WTC11 (cell line): ENCODE measurements around the gene DMRTB1. TPM values are rescaled to one million over a fixed set of nuclear protein-coding genes. Genes with fewer than 3 reads are reported as not detected.

Experiments used
- ATAC-seq: fragments of 200-7000 bp; cut with Tn5 transposase; 2 replicates; pipeline ENCODE4 v1.10.0; 2021; ENCODE audit warnings: mild to moderate bottlenecking, moderate library complexity
- CTCF ChIA-PET: fragments of 300-600 bp; sonication (Branson Sonifier 250); formaldehyde crosslinking; loops from one replicate; lab custom pipeline; 2021; ENCODE audit warnings: antibody characterized with exemption; lab: Charles Lee
- POLR2A ChIA-PET: fragments of 350-600 bp; sonication (Branson Sonifier 250); formaldehyde crosslinking; loops from one replicate; lab custom pipeline; 2021; ENCODE audit warnings: antibody characterized with exemption; lab: Charles Lee
- DNase-seq: peaks from one replicate; pipeline ENCODE4 v3.0.0; 2021; ENCODE audit warnings: low spot score
- H3K27ac Mint-ChIP-seq: 2 replicates; pipeline ENCODE4 v1.8.0; 2021; ENCODE audit warnings: mixed read lengths
- H3K27me3 Mint-ChIP-seq: 2 replicates; pipeline ENCODE4 v1.8.0; 2021; ENCODE audit warnings: low read depth, mild to moderate bottlenecking, moderate library complexity, mixed read lengths
- H3K36me3 Mint-ChIP-seq: 2 replicates; pipeline ENCODE4 v1.8.0; 2021; ENCODE audit warnings: mixed read lengths
- H3K4me1 Mint-ChIP-seq: 2 replicates; pipeline ENCODE4 v1.8.0; 2022; ENCODE audit warnings: mixed read lengths
- H3K4me3 Mint-ChIP-seq: 2 replicates; pipeline ENCODE4 v1.8.0; 2021; ENCODE audit warnings: mild to moderate bottlenecking, moderate library complexity, mixed read lengths
- H3K9me3 Mint-ChIP-seq: 2 replicates; pipeline ENCODE4 v1.8.0; 2021; ENCODE audit warnings: mixed read lengths
- FOXK1 ChIP-seq: sonication (generic); formaldehyde crosslinking; IDR thresholded peaks from 2 replicates; pipeline ENCODE4 v1.8.0; 2022; ENCODE audit warnings: mild to moderate bottlenecking, moderate library complexity, missing genetic modification reagents
- MYBL2 ChIP-seq: sonication (generic); formaldehyde crosslinking; IDR thresholded peaks from 2 replicates; pipeline ENCODE4 v1.8.1; 2023; ENCODE audit warnings: mild to moderate bottlenecking, moderate library complexity, missing genetic modification reagents
- NFYB ChIP-seq: sonication (generic); formaldehyde crosslinking; conservative IDR thresholded peaks from 2 replicates; pipeline ENCODE4 v1.8.0; 2022; ENCODE audit warnings: low read depth, missing genetic modification reagents
- NR3C1 ChIP-seq: sonication (generic); formaldehyde crosslinking; conservative IDR thresholded peaks from 2 replicates; pipeline ENCODE4 v1.8.1; 2023; ENCODE audit warnings: low read depth, mild to moderate bottlenecking, missing genetic modification reagents
- OVOL2 ChIP-seq: fragments of 250-450 bp; sonication (Bioruptor Pico); IDR thresholded peaks from 2 replicates; pipeline ENCODE4 v1.9.0; 2021; ENCODE audit warnings: mild to moderate bottlenecking, borderline replicate concordance
- RELA ChIP-seq: sonication (generic); formaldehyde crosslinking; IDR thresholded peaks from 2 replicates; pipeline ENCODE4 v1.8.1; 2022; ENCODE audit warnings: missing genetic modification reagents, mild to moderate bottlenecking, borderline replicate concordance
- SP1 ChIP-seq: sonication (generic); formaldehyde crosslinking; conservative IDR thresholded peaks from 2 replicates; pipeline ENCODE4 v1.8.1; 2022; ENCODE audit warnings: missing genetic modification reagents
- TEAD1 ChIP-seq: sonication (generic); formaldehyde crosslinking; IDR thresholded peaks from 2 replicates; pipeline ENCODE4 v1.8.0; 2022; ENCODE audit warnings: mild to moderate bottlenecking, missing genetic modification reagents
- TEAD4 ChIP-seq: sonication (generic); formaldehyde crosslinking; IDR thresholded peaks from 2 replicates; pipeline ENCODE4 v1.8.0; 2022; ENCODE audit warnings: mild to moderate bottlenecking, missing genetic modification reagents
- ZNF232 ChIP-seq: sonication (generic); formaldehyde crosslinking; IDR thresholded peaks from 2 replicates; pipeline ENCODE4 v1.8.0; 2022; ENCODE audit warnings: mild to moderate bottlenecking, missing genetic modification reagents
- ZNF317 ChIP-seq: sonication (generic); formaldehyde crosslinking; IDR thresholded peaks from 2 replicates; pipeline ENCODE4 v1.8.1; 2023; ENCODE audit warnings: low read depth, mild to moderate bottlenecking, moderate library complexity, missing genetic modification reagents, borderline replicate concordance
- ZNF423 ChIP-seq: fragments of 250-450 bp; sonication (Bioruptor Pico); IDR thresholded peaks from 2 replicates; pipeline ENCODE4 v2.1.2; 2022; ENCODE audit warnings: mild to moderate bottlenecking, moderate library complexity
- total RNA-seq: library from RNA; stranded (reverse); gene quantifications from 3 replicates; pipeline ENCODE4 v1.2.3, GENCODE V29; 2021
- TF ChIP-seq, protein P1 (sequence below): sonication (generic); formaldehyde crosslinking; IDR thresholded peaks from 2 replicates; pipeline ENCODE4 v1.8.0; 2022; ENCODE audit warnings: mild to moderate bottlenecking, missing genetic modification reagents
- TF ChIP-seq, protein P2 (sequence below): fragments of 200-600 bp; IDR thresholded peaks from 2 replicates; pipeline ENCODE4 v1.8.0; 2022; ENCODE audit warnings: antibody characterized with exemption
- TF ChIP-seq, protein P3 (sequence below): sonication (generic); formaldehyde crosslinking; IDR thresholded peaks from 2 replicates; pipeline ENCODE4 v1.8.1; 2023; ENCODE audit warnings: mild to moderate bottlenecking, missing genetic modification reagents, moderate library complexity
- TF ChIP-seq, protein P4 (sequence below): sonication (generic); formaldehyde crosslinking; conservative IDR thresholded peaks from 2 replicates; pipeline ENCODE4 v1.8.1; 2022; ENCODE audit warnings: mild to moderate bottlenecking, missing genetic modification reagents
- TF ChIP-seq, protein P5 (sequence below): fragments of 250-450 bp; sonication (Bioruptor Pico); IDR thresholded peaks from 2 replicates; pipeline ENCODE4 v1.9.0; 2021; ENCODE audit warnings: mild to moderate bottlenecking, borderline replicate concordance

Gene DMRTB1
- total RNA-seq, 1 experiment from 2014 or later: 0.17 TPM

DNA sequence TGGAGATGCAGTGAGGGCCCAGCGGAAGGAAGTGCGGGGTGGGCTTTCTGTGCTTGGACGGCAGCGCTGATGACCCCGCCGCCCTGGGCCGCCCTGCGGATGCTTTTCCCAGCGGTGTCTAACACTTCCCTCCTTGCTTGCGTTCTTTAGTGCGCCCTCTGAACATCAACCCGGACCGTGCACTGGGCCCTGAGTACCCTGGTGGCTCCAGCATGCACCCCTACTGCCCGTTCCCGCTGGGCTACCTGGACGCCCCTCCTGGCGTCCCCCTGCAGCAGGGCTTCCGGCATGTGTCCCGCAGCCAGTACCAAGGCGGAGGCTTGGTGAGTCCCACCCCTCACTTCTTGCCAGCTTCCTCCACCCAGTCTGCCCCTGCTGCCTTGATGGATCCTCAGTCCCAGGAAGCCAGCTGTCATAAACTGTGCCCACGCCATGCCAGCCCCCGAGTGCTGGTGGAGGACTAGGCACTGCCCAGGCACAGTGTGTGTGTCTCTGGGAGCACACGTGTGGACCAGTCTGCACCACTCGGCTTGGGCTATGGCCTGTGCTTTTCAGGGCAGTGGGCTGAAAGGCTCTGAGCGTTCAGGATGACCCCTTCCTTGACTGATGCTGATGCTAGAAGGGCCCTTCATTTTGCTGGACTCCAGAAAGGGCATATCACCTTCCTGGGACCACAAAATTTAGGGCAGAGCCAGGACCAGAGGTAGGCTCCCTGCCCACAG lies 2.3 kb downstream of the DMRTB1 start:
- TF ChIP-seq, protein P1, sequence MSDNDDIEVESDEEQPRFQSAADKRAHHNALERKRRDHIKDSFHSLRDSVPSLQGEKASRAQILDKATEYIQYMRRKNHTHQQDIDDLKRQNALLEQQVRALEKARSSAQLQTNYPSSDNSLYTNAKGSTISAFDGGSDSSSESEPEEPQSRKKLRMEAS (CRISPR knock-in tag): no peak
- TF ChIP-seq SP1 (CRISPR knock-in tag) (no peak), ZNF423 (CRISPR knock-in tag) (no peak), OVOL2 (no peak), ZNF317 (no peak), MYBL2 (CRISPR knock-in tag) (no peak), NR3C1 (CRISPR knock-in tag) (no peak), FOXK1 (CRISPR knock-in tag) (no peak), ZNF232 (CRISPR knock-in tag) (no peak), TEAD4 (CRISPR knock-in tag) (no peak)
- TF ChIP-seq, protein P2, sequence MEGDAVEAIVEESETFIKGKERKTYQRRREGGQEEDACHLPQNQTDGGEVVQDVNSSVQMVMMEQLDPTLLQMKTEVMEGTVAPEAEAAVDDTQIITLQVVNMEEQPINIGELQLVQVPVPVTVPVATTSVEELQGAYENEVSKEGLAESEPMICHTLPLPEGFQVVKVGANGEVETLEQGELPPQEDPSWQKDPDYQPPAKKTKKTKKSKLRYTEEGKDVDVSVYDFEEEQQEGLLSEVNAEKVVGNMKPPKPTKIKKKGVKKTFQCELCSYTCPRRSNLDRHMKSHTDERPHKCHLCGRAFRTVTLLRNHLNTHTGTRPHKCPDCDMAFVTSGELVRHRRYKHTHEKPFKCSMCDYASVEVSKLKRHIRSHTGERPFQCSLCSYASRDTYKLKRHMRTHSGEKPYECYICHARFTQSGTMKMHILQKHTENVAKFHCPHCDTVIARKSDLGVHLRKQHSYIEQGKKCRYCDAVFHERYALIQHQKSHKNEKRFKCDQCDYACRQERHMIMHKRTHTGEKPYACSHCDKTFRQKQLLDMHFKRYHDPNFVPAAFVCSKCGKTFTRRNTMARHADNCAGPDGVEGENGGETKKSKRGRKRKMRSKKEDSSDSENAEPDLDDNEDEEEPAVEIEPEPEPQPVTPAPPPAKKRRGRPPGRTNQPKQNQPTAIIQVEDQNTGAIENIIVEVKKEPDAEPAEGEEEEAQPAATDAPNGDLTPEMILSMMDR: no peak
- TF ChIP-seq, protein P3, sequence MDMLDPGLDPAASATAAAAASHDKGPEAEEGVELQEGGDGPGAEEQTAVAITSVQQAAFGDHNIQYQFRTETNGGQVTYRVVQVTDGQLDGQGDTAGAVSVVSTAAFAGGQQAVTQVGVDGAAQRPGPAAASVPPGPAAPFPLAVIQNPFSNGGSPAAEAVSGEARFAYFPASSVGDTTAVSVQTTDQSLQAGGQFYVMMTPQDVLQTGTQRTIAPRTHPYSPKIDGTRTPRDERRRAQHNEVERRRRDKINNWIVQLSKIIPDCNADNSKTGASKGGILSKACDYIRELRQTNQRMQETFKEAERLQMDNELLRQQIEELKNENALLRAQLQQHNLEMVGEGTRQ: no peak
- TF ChIP-seq, all 79 proteins: peak for 0
- Mint-ChIP-seq H3K36me3 (no peaks in the 10 kb centered on the region), H3K9me3 (no peaks in the 10 kb centered on the region), H3K27ac (no peak overlapping the region), H3K4me3 (no peak overlapping the region), H3K4me1 (0 out of 2 replicates have a peak, but pooled peaks cover 10% of the 10 kb centered on the region), H3K27me3 (peaks cover 26% of the 10 kb centered on the region)
- no peak; the same call in 1 of the 2 replicates for ATAC-seq
- CTCF ChIA-PET: interaction anchor here (1.0 to 1.5 kb wide), 5 partner anchors 12 to 133 kb away, joined by 3 to 5 read pairs (median 3); no protein-coding TSS in a partner anchor
- no peak for DNase-seq
- POLR2A ChIA-PET: no interaction called here

DNA sequence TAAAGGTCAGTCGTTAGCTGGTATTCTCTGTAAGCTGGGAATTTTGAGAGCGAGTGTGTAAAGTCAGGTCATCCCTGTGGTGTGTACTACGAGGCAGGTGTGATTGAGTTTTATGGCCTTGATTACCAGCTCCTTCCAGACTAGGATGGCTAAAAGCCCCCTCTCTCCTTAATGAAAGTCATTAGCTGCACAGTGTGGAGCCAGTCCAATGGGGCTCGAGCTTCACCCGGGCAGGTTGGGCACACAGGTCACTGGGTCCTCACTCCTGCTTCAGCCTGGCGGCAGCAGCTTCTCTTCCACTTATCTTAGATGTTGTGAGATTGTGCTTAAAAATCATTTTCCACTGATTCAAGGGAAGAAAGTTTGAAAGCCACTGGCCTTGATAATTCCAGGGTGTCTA lies 3.0 kb downstream of the DMRTB1 start:
- Mint-ChIP-seq H3K27ac (no peak overlapping the region), H3K9me3 (no peaks in the 10 kb centered on the region), H3K36me3 (no peaks in the 10 kb centered on the region), H3K4me1 (0 out of 2 replicates have a peak, but pooled peaks cover 10% of the 10 kb centered on the region), H3K4me3 (no peak overlapping the region), H3K27me3 (peaks cover 26% of the 10 kb centered on the region)
- CTCF ChIA-PET: interaction anchor here (1.0 to 1.5 kb wide), 4 partner anchors 12 to 132 kb away, joined by 3 to 4 read pairs (median 4); no protein-coding TSS in a partner anchor
- DNase-seq: no peak
- no peak for ATAC-seq
- TF ChIP-seq NFYB (CRISPR knock-in tag) (no peak), RELA (no peak), TEAD1 (CRISPR knock-in tag) (no peak), FOXK1 (CRISPR knock-in tag) (no peak)
- TF ChIP-seq, protein P4, sequence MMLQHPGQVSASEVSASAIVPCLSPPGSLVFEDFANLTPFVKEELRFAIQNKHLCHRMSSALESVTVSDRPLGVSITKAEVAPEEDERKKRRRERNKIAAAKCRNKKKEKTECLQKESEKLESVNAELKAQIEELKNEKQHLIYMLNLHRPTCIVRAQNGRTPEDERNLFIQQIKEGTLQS (CRISPR knock-in tag): no peak
- TF ChIP-seq, protein P5, sequence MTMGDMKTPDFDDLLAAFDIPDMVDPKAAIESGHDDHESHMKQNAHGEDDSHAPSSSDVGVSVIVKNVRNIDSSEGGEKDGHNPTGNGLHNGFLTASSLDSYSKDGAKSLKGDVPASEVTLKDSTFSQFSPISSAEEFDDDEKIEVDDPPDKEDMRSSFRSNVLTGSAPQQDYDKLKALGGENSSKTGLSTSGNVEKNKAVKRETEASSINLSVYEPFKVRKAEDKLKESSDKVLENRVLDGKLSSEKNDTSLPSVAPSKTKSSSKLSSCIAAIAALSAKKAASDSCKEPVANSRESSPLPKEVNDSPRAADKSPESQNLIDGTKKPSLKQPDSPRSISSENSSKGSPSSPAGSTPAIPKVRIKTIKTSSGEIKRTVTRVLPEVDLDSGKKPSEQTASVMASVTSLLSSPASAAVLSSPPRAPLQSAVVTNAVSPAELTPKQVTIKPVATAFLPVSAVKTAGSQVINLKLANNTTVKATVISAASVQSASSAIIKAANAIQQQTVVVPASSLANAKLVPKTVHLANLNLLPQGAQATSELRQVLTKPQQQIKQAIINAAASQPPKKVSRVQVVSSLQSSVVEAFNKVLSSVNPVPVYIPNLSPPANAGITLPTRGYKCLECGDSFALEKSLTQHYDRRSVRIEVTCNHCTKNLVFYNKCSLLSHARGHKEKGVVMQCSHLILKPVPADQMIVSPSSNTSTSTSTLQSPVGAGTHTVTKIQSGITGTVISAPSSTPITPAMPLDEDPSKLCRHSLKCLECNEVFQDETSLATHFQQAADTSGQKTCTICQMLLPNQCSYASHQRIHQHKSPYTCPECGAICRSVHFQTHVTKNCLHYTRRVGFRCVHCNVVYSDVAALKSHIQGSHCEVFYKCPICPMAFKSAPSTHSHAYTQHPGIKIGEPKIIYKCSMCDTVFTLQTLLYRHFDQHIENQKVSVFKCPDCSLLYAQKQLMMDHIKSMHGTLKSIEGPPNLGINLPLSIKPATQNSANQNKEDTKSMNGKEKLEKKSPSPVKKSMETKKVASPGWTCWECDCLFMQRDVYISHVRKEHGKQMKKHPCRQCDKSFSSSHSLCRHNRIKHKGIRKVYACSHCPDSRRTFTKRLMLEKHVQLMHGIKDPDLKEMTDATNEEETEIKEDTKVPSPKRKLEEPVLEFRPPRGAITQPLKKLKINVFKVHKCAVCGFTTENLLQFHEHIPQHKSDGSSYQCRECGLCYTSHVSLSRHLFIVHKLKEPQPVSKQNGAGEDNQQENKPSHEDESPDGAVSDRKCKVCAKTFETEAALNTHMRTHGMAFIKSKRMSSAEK (CRISPR knock-in tag): no peak
- POLR2A ChIA-PET: interaction anchor here (1.4 kb wide), 1 partner anchor 14 kb away, joined by 3 read pairs; no protein-coding TSS in a partner anchor
